Medulla oblongata (tissue), 1 donor: Measurements from ENCODE around the gene AIM2.
A peak's percentile ranks its signal among the peaks of the same experiment; 100 is the strongest.
"Not testable (repeated sequence)": the region's sequence is repeated elsewhere in the genome, so short reads cannot be mapped to it uniquely, and the experiment has no call there.

Experiments
- DNase-seq: peaks from one replicate; pipeline ENCODE4 v3.0.0-alpha.2; 2015; ENCODE audit errors: extremely low spot score

AIM2 gene

DNA sequence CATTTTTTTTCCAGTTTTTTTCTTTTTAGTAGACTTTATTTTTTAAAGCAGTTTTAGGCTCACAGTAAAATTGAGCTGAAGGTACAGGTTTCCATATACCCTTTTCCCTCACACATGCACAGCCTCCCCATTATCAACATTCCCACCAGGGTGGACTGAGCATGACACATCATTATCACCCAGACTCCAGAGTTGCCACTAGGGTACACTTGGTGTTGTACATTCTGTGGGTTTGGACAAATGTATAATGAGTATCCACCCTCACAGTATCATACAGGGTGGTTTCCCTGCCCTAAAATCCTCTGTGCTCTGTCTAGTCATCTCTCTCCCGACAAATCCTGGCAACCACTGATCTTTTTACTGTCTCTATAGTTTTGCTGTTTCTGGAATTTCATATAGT lies 3.0 kb upstream of the AIM2 start:
- DNase-seq: no peak

DNA sequence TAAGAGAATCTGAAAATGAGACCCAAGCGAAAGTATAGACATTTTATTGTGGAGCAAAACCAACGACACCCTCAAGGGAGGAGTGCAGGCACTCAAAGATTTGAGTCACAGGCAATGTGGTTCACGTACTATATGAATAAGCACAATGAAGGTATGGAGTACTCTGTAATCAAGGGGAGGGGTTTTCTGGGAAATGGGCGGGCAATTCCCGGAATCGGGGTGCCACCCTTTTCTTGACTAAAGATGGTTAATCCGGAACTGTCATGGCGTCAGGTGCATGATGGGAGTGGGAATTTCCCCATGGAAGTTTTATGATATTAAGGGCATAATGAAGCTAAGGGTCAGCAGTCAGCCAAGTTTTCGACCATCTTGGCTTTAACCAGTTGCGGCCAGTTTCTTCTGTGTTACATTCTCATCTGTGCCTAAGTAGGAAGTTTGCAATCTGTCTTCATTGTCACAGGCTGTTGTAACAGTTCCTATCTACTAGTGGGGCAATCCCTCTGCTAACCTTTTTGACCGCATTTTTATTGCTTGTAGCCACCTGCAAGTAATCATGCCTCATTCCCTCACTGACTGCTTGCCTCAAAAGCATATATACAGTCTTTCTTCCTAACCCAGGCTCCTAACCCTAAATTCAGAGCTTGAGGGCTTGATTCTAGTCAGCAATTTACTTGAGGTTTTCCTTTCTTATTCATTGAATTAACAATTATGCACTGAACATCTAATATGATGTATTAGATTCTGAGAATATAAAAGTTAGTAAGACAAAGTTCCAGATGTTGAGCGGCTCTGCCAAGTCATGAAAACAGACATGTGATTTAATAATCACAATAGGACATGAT lies 775 bp upstream of the AIM2 start:
- no peak for DNase-seq

DNA sequence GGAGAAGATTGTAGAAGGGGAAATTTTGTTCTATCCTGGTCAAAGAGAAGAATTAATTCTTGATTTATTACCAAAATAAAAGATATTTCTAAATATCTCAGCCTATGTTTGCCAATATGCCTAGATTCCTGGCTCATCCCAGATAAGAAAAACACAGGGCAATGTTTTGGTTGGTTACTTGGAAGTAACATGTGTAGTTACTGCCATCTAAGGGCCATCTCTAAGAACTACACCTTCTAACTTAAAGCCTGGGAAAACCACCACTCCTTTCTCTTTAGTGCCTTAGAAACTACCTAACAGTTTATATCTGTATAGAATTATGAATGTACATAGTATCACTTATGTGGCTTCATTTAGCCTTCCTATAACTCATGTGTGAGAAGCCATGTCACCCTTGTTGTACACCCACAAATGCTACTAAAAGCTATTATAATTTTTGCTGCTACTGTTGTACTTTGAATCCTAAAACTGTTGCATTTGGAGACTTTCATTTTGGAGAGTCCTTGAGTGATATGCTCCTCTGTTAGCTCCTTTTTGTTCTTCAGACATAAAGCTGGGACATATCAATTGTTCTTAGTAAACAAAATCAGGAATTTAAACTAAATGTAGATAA lies 4.5 kb downstream of the AIM2 start:
- DNase-seq: peak; percentile 82

DNA sequence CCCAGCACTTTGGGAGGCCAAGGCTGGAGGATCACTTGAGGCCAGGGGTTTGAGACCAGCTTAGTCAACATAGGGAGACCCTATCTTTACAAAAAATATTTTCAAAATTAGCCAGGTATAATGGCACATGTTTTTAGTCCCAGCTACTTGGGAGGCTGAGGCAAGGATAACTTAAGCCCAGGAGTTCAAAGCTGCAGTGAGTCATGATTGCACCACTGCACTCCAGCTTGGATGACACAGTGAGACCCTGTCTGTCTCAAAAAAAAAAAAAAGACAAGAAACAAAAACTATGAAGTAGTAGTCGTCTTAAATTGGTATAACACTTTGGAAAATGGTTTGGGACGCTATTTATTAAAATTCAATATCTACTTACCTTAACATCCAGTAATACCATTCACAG lies 7.7 kb downstream of the AIM2 start:
- no peak for DNase-seq

DNA sequence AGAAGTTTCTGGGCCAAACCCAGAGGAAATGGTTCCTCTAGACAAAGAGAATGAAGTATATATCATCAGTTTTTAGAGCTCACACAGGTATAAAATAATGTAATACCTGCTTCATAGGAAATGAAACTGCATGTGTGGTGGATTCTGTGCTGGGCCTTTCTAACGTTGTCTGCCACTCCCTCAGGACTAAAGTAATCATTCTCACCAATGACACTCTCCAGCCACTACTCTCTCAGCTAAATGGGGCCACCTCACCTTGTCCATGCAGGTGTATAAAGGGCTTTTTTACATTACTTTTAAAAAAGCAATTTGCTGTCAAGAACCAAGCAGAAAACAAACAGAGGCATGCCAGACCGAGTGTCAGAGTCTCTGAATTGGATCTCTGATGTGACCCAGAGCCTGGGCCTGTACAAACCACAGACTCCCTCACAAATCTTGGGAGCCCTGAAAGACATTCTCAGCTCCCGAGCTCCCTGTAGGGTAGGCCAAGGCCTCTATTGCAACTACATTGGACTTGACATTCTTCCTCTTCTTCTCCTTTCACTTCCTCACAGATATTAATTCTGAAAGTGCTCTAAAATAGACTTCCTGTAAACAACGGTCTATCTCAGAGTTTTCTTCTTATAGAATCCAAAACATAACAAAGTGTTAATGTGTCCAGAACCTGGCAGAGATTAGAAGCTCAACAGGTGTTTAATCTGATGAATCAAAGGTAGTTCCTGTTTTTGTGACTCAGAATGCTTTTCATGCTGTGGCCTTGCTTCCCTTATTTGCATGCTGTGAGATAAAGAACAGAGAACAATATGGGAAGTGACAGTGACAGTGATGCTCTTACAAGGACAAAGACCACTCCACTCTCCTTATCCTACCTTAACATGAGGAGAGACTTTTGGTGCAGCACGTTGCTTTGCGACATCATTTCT lies 8.6 kb downstream of the AIM2 start:
- DNase-seq: peak; percentile 76

DNA sequence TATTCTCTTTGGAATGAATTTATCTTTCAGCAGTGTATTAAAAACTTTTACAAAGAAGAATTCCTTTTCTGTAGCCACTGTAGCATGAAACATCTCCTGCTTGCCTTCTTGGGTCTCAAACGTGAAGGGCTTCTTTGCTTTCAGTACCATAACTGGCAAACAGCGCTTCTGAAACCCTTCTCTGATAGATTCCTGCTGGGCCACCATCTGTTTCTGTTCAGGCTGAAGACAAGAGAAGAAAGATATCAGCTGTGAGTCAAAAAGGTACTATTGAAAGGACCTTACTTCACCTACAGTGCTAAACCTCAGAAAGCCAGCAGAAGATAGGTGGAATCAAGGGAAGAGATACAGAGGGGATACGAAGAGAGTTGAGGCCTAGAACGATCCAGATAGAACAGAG lies 10.5 kb downstream of the AIM2 start:
- DNase-seq: no peak

DNA sequence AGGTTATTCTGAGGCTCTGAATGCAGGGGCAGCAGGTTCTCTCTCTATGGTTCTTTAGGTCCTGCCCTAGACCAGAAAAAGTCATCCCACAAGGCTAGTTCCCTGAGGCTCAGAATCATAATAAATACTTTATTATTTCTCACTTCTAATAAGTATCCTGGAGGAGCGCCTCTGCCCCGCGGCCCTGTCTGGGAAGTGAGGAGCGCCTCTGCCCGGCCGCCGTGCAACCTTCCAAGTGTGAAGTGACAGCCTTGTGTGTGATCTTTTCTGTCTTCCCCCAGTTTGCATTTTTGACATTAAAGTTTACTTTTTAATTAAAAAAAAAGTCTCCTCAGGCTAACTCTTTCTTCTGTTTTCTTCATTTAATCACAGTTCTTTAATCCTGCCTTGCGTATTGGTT lies 11.5 kb downstream of the AIM2 start:
- DNase-seq: no peak

DNA sequence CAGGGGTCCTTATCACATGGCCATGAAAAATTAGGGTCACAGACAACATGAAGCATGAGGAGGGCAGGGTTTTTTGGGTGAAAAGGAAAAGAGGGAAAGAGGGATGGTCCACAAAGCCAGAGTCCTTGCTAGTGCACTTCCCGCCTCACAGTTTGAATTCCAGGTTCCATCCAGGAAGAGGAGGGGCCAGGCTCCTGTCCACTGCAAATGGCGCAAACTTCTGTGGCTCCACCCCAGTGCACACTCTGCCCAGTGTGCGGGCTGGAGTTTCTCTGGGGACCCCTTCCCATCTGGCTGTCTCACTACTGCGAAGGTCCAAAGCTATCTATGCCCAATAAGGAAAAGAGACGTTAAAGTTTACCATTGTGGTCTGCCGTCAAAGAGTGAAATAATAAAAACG lies 17.8 kb downstream of the AIM2 start:
- no peak for DNase-seq

DNA sequence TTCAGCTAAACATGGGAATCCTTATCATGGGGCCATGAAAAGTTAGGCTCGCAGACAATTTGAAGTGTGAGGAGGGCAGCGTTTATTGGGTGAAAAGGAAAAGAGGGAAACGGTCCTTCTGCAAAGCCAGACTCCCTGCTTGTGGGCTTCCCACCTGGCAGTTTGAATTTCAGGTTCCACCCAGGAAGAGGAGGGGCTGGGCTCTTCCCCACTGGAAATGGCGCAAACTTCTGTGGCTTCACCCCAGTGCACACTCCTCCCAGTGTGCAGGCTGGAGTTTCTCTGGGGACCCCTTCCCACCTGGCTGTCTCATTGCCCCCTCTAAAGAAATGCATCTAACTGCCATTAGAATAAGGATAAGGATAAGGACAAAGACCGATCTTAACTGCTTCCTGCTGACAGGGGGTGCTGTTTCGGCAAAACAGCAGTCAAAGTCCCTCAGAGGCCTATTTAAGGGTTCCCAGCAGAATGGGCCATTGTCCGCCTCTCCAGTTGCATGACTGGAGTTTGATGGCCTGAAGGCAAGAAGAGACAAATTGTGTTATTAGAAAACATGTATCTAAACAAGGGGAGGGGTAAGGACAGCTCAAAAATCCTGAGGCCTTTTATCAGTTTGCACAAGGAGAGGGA lies 20.4 kb downstream of the AIM2 start:
- peak; percentile 31 for DNase-seq

DNA sequence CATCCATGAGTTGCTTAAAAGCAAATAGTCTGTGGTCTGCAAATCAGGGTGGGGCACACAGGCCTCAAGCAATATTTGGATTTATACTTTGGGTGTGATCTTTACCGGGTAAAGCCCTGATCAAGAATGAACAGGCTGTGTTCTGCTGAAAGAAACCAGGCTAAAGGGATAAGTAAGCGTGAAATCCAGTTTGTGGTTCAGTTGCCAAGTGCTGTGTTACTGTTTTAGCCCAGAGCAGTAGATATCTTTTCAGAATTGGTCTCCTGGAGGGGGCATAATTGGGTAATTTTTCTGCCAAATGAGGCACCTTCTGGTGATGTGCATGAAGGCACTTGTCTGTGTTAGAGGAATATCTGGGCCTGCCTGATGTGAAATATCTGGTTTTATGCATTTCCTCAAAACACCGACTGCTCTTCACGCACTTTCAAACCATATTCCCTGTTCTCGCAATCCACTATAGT lies 21.4 kb downstream of the AIM2 start:
- peak; percentile 19 for DNase-seq

DNA sequence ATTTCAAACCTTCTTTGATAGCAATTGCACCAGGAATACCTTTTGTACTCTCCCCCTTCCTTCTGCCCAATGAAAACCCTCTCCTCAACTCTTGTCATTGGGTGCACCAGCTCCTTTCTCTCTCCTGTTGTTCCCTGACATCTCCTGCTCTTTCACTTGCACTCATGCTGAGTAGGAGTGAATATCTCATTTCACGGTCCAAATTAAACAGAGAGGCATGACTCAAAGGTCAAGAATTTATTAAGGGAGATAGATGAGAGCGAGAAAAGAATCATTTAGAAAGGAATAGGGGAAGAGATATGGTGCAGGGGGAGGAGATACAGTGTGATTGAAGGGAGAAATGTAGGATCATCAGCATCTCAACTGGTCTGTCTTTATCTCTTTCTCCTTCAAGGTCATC lies 22.1 kb downstream of the AIM2 start:
- no peak for DNase-seq

DNA sequence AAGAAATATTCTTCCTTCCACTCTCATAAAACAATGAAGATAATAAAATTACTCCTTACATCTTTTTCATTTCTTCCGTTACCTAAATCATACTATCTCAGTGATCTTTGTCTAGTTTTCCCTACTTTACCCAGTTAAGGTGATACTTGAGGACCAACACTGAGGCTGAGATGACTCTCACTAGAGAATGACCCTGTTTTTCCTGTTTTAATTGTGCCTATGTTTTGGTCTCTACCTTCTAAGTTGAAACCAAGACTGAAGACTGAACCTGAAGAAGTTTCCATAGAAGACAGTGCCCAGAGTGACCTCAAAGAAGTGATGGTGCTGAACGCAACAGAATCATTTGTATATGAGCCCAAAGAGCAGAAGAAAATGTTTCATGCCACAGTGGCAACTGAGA lies 25.1 kb downstream of the AIM2 start:
- no peak for DNase-seq

DNA sequence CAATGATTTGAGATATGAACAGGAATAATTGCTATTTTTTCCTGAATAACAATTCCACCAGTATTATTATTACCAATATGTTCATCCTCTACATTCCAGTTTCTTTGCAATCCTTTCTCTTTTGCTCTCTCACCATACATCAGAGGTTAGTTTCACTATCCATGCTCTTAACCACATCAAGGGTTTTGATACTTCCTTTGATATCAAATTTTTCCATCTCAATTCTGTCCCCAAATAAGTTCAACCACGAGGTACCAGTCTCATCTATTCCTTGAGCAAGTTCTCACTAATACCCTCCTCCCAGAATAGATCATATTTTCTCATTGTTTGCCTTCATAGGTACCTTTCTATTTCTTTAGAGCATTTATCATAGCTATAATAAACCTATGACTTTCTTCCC lies 30.1 kb downstream of the AIM2 start:
- not testable (repeated sequence) for DNase-seq

DNA sequence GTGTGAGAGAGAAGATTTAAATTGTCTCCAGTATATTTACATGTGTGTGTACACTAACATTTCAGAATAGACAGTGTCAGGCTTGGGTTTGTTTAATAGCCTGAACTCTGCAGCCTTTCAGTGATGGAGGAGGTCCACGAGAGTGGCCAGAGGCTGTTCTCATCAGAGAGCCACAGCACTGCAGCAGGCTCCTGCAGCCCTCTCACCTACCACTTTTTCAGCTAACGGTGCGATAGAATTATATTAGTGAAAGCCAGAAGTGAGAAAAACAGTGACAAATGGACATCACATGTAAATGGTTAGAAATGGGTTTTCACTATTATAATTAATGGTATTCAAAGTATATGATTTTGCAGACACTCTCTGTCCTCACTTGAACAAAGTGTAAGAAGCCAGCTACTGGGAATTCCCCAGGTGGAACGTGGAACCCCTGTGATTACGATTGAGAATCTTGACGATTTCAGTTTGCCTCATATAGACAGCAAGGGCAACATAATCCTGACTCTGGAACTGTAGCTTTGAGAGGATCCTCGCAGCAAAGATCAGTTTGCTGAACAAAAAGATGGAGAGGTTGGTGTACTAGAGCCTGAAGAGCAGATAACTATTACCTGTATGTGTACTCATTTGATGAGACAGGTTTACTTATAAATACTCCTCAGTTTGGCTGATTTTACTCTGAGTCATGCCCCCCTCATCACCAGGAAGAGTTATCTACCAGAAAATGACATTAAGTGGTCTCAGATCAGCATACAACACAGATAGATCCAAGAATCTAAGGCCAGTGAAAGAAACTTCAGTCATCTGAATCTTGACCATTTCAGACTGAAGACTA lies 35.5 kb downstream of the AIM2 start:
- no peak for DNase-seq

DNA sequence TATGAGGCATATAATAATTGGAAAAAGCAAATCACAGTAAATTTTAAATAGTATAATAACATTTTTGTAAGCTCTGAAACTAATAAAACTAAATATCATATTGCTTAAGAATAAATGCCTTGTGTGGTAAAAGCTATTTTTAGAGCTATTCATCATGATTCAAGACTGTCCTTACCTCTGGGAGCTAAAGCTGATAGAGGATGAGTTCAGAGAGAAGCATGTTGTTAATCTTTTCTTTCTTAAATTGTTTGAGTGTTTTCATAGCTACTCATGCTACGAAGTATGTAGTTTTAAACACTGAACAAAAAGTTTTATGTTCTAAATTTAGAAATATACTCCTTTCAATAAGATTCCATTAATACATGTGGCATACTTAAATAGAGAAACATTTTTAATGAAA lies 36.4 kb downstream of the AIM2 start:
- no peak for DNase-seq

DNA sequence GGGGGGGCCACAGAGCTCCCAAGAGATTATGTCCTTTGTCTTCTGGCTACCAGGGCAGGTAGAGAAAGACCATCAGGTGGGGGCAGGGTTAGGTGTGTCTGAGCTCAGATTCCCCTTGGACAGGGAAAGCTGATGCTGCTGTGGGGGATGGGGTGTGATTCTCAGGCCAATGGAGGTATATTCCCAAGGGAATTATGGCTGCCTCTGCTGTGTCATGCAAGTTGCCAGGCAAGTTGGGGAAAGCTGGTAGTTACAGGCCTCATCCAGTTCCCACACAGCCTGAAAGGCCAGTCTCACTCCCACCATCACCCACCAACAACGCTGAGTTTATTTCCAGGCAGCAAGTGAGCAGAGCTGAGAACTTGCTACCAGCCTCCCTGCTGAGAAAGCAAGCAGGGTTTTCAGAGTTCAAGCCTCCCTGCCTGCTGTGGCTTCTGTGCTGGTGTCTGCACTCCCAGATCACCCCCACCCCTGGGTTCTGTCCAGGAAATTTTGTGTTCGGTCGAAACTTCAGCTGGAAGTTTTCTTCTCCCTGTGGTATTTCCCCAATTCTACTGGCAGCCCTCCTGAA lies 45.6 kb downstream of the AIM2 start:
- no peak for DNase-seq

DNA sequence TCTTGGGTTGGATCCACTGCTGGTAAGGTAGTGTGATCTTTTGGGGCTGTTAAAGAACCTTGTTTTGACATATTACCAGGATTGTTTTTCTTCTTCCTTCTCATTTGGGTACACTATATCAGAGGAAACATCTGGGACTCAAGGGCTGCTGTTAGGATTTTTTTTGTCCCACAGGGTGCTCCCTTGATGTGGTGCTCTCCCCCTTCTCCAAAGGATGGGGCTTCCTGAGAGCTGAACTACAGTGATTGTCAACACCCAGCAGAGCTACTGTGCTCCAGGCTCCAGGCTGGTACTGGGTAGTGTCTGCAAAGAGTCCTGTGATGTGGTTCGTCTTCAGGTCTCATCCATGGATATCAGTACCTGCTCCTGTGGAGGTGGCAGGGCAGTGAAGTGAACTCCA lies 46.3 kb downstream of the AIM2 start:
- no peak for DNase-seq

DNA sequence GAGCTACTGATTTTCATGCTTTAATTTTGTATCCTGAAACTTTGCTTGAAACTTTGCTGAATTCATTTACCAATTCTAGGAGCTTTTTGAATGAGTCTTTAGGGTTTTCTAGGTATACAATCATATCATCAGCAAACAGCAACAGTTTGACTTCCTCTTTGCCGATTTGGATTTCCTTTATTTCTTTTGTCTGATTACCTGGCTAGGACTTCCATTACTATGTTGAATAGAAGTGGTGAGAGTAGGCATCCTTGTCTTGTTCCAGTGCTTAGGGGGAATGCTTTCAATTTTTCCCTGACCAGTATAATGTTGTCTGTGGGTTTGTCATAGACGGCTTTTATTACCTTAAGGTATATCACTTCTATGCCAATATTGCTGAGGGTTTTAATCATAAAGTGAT lies 49.7 kb downstream of the AIM2 start:
- not testable (repeated sequence) for DNase-seq

DNA sequence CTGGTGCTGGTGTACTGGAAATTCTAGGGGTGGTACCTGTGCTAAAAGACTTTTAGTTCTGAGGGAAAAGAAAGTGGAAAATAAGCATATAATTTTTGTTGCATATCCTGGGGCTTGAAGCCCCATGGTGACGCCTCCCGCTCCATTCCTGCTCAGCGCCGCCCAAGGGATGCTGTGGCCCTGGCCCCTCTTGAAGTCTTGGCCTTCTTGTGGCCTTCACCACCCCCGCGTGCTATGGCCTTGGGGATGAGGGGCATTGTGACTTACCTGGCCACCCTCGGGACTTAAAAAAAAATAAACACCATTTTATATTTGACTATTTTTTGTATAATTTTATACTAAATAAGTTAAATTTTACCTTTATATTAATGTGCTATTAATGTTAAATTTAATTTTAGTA lies 51.5 kb downstream of the AIM2 start:
- DNase-seq: no peak

DNA sequence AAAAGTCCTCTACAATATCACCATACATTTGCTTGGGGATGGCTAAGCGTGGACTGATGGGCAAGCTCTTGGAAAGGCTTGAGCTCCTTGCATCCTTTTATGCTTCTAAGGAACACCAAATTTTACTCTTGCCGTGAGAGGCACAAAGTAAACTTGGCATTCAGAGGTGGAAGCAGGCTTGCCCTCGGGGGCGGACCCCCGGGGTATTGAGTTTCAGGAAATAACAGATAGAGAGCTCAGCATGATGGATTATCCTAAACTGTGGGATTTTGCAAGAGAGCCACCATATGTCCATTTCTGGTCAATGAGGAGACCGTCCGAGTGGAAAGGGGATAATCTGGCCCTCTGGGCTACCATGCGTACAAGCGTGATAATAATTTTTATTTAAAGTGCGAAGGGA lies 52.8 kb downstream of the AIM2 start:
- no peak for DNase-seq

DNA sequence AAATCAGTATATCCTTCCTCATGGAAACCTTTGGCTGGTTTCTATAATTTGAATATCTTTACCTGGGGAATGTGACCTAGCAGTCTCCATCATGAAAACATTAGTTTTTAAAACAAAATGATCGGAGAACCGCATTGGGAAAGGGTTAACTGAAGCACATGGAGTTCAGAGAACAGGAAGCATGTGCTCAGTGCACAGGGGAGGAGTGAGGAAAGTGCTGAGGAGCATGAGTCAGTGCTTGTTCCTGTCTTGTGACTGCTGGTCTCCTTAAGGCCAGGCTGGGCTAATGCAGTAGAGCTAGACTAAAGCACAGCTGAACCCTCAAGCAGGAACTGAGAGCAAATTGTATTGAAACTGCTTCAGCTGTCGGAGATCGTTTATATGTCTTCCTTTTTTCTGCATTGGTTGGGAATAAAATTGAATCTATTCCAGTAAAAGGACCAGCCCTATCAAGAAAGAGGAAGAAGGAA lies 61.1 kb downstream of the AIM2 start:
- DNase-seq: peak; percentile 88
